ENCODE measurements around the gene TTC7B. TPM values are rescaled to one million over a fixed set of nuclear protein-coding genes. Genes with fewer than 3 reads are reported as not detected.

The TTC7B gene
- total RNA-seq, 2 donors from 2014 or later: 5.2 to 10.2 TPM

- Mint-ChIP-seq H3K4me1 (no peaks in the 10 kb centered on the region), H3K27ac (no peak overlapping the region), H3K9me3 (no peaks in the 10 kb centered on the region), H3K36me3 (ENCODE audit: low read depth) (no peaks in the 10 kb centered on the region), H3K27me3 (no peaks in the 10 kb centered on the region), H3K4me3 (no peak overlapping the region)
- ATAC-seq (replicated peaks): no peak
These were observed 163.6 kb downstream of the TTC7B start for GRCh38 chr14:90652626-90653025.

- H3K36me3 Mint-ChIP-seq (ENCODE audit: low read depth): no peaks in the 10 kb centered on the region
- no peak for ATAC-seq (replicated peaks)
- no peaks in the 10 kb centered on the region for H3K9me3 Mint-ChIP-seq
- H3K27me3 Mint-ChIP-seq: no peaks in the 10 kb centered on the region
- no peaks in the 10 kb centered on the region for H3K4me1 Mint-ChIP-seq
- H3K27ac Mint-ChIP-seq: no peak overlapping the region
- no peak overlapping the region for H3K4me3 Mint-ChIP-seq
These were observed 164.2 kb downstream of the TTC7B start for GRCh38 chr14:90651976-90652560.

GRCh38 chr14:90651271-90651804, 164.9 kb downstream of the TTC7B start:
- Mint-ChIP-seq H3K4me1 (no peaks in the 10 kb centered on the region), H3K4me3 (no peak overlapping the region), H3K27me3 (no peaks in the 10 kb centered on the region), H3K9me3 (no peaks in the 10 kb centered on the region), H3K27ac (no peak overlapping the region), H3K36me3 (ENCODE audit: low read depth) (no peaks in the 10 kb centered on the region)
- ATAC-seq (replicated peaks): no peak

GRCh38 chr14:90649557-90650135, 166.6 kb downstream of the TTC7B start:
- H3K27ac Mint-ChIP-seq: no peak overlapping the region
- no peaks in the 10 kb centered on the region for H3K27me3 Mint-ChIP-seq
- H3K4me1 Mint-ChIP-seq: no peaks in the 10 kb centered on the region
- H3K4me3 Mint-ChIP-seq: no peak overlapping the region
- no peaks in the 10 kb centered on the region for H3K9me3 Mint-ChIP-seq
- H3K36me3 Mint-ChIP-seq (ENCODE audit: low read depth): no peaks in the 10 kb centered on the region
- no peak for ATAC-seq (replicated peaks)

- Mint-ChIP-seq H3K36me3 (ENCODE audit: low read depth) (no peaks in the 10 kb centered on the region), H3K4me3 (no peak overlapping the region), H3K27me3 (no peaks in the 10 kb centered on the region), H3K27ac (no peak overlapping the region), H3K9me3 (no peaks in the 10 kb centered on the region), H3K4me1 (no peaks in the 10 kb centered on the region)
- no peak for ATAC-seq (replicated peaks)
These were observed 167.1 kb downstream of the TTC7B start for GRCh38 chr14:90649083-90649482.

GRCh38 chr14:90648421-90648820, 167.8 kb downstream of the TTC7B start:
- Mint-ChIP-seq H3K4me1 (no peaks in the 10 kb centered on the region), H3K4me3 (no peak overlapping the region), H3K27me3 (no peaks in the 10 kb centered on the region), H3K27ac (no peak overlapping the region), H3K9me3 (no peaks in the 10 kb centered on the region), H3K36me3 (ENCODE audit: low read depth) (no peaks in the 10 kb centered on the region)
- no peak for ATAC-seq (replicated peaks)

GRCh38 chr14:90647473-90648005, 168.7 kb downstream of the TTC7B start:
- no peaks in the 10 kb centered on the region for H3K9me3 Mint-ChIP-seq
- no peaks in the 10 kb centered on the region for H3K36me3 Mint-ChIP-seq (ENCODE audit: low read depth)
- no peak for ATAC-seq (replicated peaks)
- H3K4me3 Mint-ChIP-seq: no peak overlapping the region
- no peaks in the 10 kb centered on the region for H3K27me3 Mint-ChIP-seq
- H3K27ac Mint-ChIP-seq: no peak overlapping the region
- no peaks in the 10 kb centered on the region for H3K4me1 Mint-ChIP-seq

GRCh38 chr14:90645842-90646443, 170.3 kb downstream of the TTC7B start:
- Mint-ChIP-seq H3K4me1 (no peaks in the 10 kb centered on the region), H3K9me3 (no peaks in the 10 kb centered on the region), H3K27me3 (no peaks in the 10 kb centered on the region), H3K36me3 (ENCODE audit: low read depth) (no peaks in the 10 kb centered on the region), H3K27ac (no peak overlapping the region), H3K4me3 (no peak overlapping the region)
- no peak for ATAC-seq (replicated peaks)

GRCh38 chr14:90644882-90645281, 171.3 kb downstream of the TTC7B start:
- no peak for ATAC-seq (replicated peaks)
- H3K4me3 Mint-ChIP-seq: no peak overlapping the region
- no peaks in the 10 kb centered on the region for H3K36me3 Mint-ChIP-seq (ENCODE audit: low read depth)
- no peak overlapping the region for H3K27ac Mint-ChIP-seq
- H3K27me3 Mint-ChIP-seq: no peaks in the 10 kb centered on the region
- no peaks in the 10 kb centered on the region for H3K9me3 Mint-ChIP-seq
- no peaks in the 10 kb centered on the region for H3K4me1 Mint-ChIP-seq

- Mint-ChIP-seq H3K4me3 (no peak overlapping the region), H3K9me3 (no peaks in the 10 kb centered on the region), H3K27ac (no peak overlapping the region), H3K36me3 (ENCODE audit: low read depth) (no peaks in the 10 kb centered on the region), H3K27me3 (no peaks in the 10 kb centered on the region), H3K4me1 (no peaks in the 10 kb centered on the region)
- no peak for ATAC-seq (replicated peaks)
These were observed 172.1 kb downstream of the TTC7B start for GRCh38 chr14:90643982-90644670.

GRCh38 chr14:90642244-90642717, 173.9 kb downstream of the TTC7B start:
- no peaks in the 10 kb centered on the region for H3K27me3 Mint-ChIP-seq
- no peak overlapping the region for H3K4me3 Mint-ChIP-seq
- H3K4me1 Mint-ChIP-seq: no peaks in the 10 kb centered on the region
- no peaks in the 10 kb centered on the region for H3K9me3 Mint-ChIP-seq
- no peaks in the 10 kb centered on the region for H3K36me3 Mint-ChIP-seq (ENCODE audit: low read depth)
- no peak for ATAC-seq (replicated peaks)
- H3K27ac Mint-ChIP-seq: no peak overlapping the region

- Mint-ChIP-seq H3K4me1 (no peaks in the 10 kb centered on the region), H3K4me3 (no peak overlapping the region), H3K27me3 (no peaks in the 10 kb centered on the region), H3K9me3 (no peaks in the 10 kb centered on the region), H3K36me3 (ENCODE audit: low read depth) (no peaks in the 10 kb centered on the region), H3K27ac (no peak overlapping the region)
- ATAC-seq (replicated peaks): no peak
These were observed 174.5 kb downstream of the TTC7B start for GRCh38 chr14:90641615-90642243.

GRCh38 chr14:90641168-90641567, 175.1 kb downstream of the TTC7B start:
- no peak overlapping the region for H3K27ac Mint-ChIP-seq
- no peak for ATAC-seq (replicated peaks)
- H3K9me3 Mint-ChIP-seq: no peaks in the 10 kb centered on the region
- H3K36me3 Mint-ChIP-seq (ENCODE audit: low read depth): no peaks in the 10 kb centered on the region
- H3K4me1 Mint-ChIP-seq: no peaks in the 10 kb centered on the region
- no peak overlapping the region for H3K4me3 Mint-ChIP-seq
- no peaks in the 10 kb centered on the region for H3K27me3 Mint-ChIP-seq

- ATAC-seq (replicated peaks): no peak
- H3K4me3 Mint-ChIP-seq: no peak overlapping the region
- H3K36me3 Mint-ChIP-seq (ENCODE audit: low read depth): no peaks in the 10 kb centered on the region
- H3K27me3 Mint-ChIP-seq: no peaks in the 10 kb centered on the region
- H3K27ac Mint-ChIP-seq: no peak overlapping the region
- no peaks in the 10 kb centered on the region for H3K4me1 Mint-ChIP-seq
- no peaks in the 10 kb centered on the region for H3K9me3 Mint-ChIP-seq
These were observed 176.6 kb downstream of the TTC7B start for GRCh38 chr14:90639641-90640040.

Data from activated T-helper 17 cell treated with anti-CD3 and anti-CD28 coated beads, Interleukin-2, amount 50 U/mL, for 72 hours (primary cell).